Skeletal muscle cell (primary cell): ENCODE results near the gene VRK2.

Experiments used
- DNase-seq: peaks from one replicate; pipeline ENCODE4 v3.0.0-alpha.2; 2010; ENCODE audit warnings: low read depth
- H3K4me3 ChIP-seq: 2 replicates; pipeline ENCODE4 v1.5.1; 2011; ENCODE audit warnings: low read depth, mild to moderate bottlenecking, control low read depth, low read length, moderate library complexity

VRK2 gene

DNA sequence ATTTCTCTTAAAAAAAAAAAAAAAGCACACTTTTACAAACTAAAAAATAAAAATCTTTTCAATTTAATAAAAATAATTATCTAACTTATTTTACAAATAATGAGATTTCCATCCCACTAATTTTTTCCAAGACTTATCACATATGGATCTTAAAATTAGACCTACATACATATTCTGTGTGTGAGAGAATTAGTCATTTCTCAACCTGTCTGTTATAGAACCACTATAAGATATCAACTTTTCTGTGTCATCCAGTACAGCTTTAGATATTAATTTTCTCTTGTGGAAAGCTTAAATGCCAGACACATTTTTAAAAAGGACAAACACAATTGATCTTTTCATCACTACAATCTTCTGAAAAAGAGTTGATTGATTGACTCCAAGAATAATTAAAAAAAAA is 156.4 kb downstream of the VRK2 start:
- DNase-seq, result no peak
- no peak overlapping the region for H3K4me3 ChIP-seq

DNA sequence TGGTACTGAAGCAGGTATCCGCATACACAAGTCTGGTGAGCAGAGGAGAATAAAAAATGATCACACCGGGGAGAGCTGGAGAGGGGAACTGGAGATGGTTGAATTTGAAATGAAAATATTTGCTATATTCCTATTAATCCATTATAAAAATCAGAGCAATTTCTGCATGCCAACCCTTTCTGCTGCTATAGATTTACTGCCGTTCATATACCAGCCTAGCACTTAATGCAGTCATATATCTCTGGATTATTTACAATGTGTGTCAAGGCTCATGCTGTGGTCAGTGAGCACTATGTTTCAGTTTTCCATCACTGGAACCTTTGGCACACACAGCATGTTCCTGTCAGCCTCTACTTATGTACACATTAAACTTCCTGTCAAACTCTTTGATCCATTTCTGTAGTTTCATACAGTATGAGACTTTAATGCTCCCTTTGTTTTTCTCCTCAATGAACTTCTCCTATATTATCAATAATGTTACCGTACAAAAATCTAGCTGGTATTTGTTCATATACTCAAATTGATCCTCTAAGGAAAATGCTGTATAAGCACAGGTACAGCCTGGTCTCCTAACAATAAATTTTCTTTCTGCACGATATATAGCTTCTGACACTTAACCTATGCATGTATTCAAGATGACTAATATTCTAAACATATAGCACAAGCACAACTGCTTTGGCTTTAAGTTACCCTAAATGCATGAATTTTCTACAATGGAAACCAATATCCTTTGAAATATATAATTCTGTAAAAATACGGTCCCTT is 157.8 kb downstream of the VRK2 start:
- peak; percentile 9 for DNase-seq
- H3K4me3 ChIP-seq, result no peak overlapping the region

DNA sequence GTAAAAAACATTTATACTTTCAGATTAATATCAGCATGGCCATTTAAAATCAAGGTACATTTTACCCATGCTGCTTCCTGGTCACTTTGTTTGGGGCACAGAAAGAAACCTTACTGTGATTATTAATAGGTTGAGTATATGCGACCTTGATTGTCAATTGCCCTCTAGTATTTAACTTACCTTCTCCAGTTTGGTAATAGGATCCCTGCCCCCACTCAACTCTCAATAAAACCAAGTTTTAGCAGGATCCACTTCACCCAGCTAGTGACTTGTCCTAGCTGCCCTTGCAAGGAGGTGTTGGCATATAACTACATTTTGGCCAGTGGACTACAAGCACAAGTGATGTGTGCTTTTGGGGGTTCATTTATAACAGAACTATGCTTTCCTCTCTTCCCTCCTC is 160.2 kb downstream of the VRK2 start:
- DNase-seq, result no peak
- no peak overlapping the region for H3K4me3 ChIP-seq

DNA sequence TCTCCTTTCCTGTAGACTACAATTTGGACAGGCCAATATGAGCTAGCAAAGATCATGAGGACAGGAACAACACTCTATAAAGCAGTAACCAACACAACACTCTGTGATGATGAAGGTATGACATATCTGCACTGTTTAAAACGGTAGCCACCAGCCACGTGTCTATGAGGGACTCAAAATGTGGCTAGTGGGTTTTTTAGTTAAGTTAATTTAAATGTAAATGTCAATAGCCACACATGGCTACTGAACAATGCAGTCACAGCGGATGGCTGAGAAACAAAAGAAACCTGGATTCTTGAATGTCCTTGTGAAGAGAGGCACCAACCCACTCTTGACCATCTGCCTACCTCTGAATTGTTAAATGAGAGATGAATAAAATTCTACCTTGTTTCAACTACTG is 160.6 kb downstream of the VRK2 start:
- no peak for DNase-seq
- H3K4me3 ChIP-seq, result no peak overlapping the region
